Stimulated activated CD8-positive, alpha-beta memory T cell treated with anti-CD3 and anti-CD28 coated beads, Interleukin-4, amount 100 ng/mL, for 4 hours (primary cell): Measurements from ENCODE around the gene SFXN5.

Source experiments
- DNase-seq, 2 donors: peaks; one replicate each; pipeline ENCODE4 v3.0.0-alpha.2; 2020; ENCODE audit warnings: low read depth in 2 of 2, low spot score in 1 of 2

The SFXN5 gene

DNA sequence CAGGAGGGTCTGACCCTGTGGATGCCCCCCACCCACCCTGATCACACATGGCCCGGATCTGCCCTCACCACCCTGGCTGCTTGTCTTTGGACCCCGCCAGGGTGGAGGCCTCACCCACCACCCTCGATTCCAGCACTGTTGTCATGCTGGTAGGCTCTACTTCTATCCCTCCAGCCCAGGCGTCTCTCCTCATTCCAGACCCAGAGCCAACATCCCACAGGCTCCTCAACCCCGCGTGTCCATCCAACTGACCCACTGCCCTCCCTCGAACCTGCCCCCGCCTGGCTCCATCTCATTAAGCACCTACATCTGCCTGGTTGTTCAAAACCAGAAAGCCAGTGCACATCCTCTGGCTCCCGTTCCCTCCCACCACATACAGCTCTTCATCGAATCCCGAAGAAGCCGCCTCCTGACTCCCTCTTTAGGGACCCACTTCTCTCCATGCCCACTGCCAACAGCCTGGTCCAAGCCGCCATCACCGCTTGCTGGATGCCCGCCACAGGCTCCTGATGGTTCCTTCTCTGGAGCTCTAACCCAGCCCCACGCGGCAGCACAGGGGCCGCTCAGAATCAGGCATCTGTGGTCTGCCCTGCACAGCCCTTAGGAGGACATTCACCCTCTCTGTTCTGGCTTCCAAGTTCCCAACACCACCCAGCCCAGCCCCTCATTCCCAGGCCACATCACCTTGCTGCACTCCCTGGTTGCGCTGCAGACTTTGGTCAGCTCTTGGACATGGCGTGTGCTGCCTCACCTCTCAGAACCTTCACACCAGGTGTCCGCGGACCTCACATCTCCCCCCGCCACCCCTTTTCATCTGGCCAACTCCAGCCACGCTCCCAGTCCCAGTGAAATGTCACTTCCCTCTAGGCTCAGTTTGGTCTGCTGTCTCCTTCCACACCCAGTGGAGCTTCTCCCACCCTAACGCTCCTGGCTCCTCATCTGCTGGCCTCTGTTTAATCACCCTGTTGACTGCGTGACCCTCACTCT lies 111.2 kb downstream of the SFXN5 start:
- no peak for DNase-seq

DNA sequence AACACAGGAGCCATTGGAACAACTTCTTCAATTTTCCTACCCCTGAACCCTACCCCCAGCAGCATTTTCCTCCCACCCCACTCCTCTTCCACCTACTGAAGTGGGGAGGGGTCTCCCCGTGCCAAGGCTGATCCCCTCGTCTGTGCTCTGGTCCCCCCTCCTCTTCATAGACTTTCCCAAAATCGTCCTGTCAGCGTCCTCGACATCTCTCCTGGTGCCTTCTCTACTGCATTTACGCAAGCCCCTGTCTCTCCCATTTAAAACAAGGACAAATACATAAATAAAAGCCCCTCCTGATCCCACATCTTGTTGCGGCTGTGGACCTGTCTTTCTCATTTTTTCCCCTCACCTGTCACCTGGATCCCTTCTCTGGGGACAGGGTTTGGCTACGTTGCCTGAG lies 112.0 kb downstream of the SFXN5 start:
- DNase-seq = no peak

- no peak for DNase-seq
Measured at GRCh38 chr2:72958542-72959385, 112.7 kb downstream of the SFXN5 start.

GRCh38 chr2:72956936-72957335 lies 114.6 kb downstream of the SFXN5 start:
- DNase-seq = no peak

GRCh38 chr2:72956050-72956395 lies 115.5 kb downstream of the SFXN5 start:
- DNase-seq = no peak

DNA sequence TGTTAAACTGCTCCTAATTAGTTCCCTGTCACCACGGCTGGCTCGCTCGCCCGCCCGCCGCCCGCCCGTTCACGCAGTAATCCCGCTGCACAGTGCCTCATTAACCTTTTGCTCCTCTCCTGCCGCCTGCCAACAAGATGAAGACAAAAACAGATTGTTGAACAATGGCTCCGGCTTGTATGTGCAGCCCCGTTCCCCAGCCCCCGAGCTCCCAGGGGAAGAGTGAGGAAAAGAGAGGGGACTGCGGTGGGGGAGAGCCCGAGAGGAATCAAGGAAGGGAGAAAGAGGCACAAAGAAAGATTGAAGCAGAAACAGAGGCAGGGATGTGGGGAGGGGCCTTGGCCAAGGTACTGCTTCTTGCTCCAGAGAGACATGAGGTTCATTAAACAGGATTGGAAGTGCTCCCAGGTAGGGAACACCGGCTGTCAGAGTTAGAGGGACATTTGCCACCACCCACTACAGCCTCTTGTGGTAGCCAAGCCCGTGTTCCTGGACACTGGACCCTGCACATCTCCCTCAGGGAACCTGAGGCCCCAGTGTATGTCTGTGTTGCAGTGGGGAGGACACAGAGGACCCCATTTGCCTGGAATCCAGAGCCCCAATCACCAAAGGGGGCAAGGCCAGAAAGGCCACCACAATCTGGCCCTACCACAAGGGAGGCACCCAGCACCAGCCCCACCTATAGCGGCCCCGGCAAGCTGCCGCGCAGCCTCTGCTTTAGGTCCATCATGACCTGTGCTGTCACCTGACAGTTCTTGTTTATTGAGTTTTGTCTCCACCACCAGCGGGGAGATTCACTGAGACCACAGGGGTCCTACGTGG lies 116.1 kb downstream of the SFXN5 start:
- DNase-seq = no peak

- DNase-seq = no peak
Measured at GRCh38 chr2:72954376-72955227, 116.9 kb downstream of the SFXN5 start.

- DNase-seq = no peak
Measured at GRCh38 chr2:72953976-72954375, 117.5 kb downstream of the SFXN5 start.

GRCh38 chr2:72953528-72953927 lies 118.0 kb downstream of the SFXN5 start:
- DNase-seq = no peak

GRCh38 chr2:72952961-72953360 lies 118.6 kb downstream of the SFXN5 start:
- no peak for DNase-seq

DNA sequence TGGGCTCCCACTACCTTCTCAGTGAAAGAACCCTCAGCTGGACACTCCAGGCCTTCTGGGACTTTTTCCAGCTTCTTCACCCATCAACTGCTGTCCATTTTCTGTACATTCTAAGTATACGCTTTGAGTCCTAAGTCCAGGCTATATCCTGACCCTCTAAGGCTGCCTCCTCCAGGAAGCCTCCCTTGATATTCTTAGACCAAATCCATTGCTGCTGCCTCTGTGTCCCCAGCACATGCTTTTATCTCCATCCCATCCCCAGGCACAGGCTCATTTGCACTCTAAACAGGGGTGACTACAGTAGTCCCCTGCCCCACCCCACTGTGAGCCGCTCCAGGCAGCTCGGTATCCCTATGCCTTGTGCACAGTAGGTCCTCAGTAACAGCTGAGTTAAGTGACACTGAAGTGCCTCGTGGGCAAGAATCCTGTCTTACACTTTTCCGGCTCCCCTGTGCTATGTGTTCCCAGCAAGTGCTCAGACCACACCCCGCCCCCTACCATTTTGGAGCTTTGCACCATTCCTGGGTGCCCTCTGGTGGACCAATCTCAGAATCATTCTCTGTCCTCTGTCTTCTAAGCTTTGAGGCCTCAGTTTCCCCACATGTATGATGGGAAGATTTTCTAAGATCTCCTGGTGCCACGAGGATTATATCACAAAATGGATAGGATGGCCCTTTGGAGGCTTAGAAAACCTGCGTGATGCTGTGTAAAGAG lies 119.2 kb downstream of the SFXN5 start:
- DNase-seq = no peak

DNA sequence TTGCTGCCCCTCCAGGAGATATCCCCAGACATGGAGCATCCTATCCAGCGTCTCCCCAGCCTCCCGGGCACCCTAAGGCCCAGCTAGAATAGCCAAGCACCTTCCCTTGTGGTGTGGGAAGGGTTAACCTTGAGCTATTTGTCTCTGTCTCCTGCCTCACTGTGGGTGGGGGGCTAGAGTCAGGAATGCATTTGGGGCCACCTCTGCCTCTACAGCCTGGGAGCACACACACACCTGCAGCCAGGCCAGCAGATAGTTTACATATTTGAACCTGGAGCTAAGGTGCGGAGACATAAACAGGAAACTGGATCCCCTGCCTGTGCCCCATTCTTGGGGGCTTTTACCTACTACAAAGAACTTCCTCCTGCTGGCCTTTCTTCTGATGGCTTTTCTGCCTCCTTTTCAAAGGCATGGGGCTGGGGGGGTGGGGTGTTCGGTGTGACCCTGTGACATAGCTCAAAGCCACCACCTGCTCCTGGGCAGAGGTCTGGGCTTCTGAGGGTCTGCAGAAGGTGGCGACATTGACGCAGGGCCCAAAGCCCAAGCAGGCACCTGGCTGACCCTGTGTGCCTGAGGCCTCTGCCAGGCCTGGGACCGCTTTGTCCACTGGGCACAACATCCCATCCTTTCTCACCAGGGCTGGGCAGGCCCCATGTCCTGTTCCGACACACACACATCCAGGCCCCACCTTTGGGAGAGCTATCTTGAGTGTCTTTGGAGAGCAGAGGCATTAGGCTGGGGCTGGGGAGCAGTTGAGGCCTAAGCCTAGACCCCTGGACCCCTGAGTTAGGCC lies 120.0 kb downstream of the SFXN5 start:
- no peak for DNase-seq

GRCh38 chr2:72950558-72951255 lies 120.8 kb downstream of the SFXN5 start:
- no peak for DNase-seq

DNA sequence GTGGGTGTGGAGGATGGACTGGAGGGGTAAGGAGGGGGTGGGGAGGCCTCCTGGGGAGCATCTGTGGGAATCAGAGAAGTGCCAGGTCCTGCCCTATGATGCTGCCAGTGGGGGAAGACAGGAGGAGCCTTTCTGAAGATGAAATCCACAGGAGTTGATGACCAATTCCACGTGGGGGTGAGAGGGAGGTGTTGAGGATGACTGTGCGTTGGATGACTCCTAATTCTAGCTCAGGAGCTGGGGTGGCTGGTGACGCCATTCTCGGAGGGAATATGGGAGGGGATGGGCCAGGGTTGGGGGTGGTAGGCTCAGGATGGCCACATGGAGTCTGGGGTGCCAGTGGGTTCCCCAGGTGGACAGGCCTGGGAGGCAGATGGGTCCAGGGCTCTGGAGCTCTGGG lies 121.9 kb downstream of the SFXN5 start:
- no peak for DNase-seq

GRCh38 chr2:72949045-72949444 lies 122.5 kb downstream of the SFXN5 start:
- DNase-seq = no peak

DNA sequence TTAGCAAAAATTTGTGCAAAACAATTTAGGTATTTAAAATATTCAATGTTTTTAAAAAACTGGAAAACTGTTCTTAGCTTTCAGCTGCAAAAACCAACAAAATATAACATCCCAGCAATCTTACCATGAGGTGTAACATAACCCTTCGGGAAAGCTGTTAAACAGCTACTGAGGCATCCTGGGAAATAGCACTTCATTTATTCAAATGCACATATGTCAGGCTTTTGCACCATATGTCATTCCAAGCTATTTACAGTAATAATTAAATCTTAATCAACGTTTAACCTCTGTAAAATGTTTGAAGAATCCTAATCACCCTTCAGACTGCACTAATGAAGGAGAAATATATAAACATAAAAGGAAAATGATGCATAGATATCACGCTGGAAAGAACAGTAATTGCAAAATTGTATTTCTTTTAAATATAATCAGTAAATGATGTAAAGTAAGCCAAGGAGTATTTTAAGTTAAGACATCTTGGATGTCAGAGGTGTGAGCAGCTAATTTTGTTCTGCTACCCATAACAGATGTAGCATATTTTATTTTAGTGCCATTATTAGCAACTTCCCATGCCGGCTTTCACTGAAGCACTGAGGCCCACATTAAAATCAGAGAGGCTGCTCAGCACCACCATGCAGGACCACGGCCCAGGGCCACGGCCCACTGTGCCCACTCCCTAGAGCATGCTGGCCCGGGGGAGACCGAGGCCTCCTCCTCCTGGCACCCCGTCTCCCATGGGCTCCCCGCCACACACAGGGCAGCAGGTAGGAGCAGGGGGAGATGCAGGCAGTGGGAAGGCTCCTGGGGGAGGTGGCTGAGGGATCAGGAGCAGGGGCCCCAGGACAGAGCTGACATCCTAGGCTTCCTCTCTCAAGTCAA lies 123.3 kb downstream of the SFXN5 start:
- no peak for DNase-seq

DNA sequence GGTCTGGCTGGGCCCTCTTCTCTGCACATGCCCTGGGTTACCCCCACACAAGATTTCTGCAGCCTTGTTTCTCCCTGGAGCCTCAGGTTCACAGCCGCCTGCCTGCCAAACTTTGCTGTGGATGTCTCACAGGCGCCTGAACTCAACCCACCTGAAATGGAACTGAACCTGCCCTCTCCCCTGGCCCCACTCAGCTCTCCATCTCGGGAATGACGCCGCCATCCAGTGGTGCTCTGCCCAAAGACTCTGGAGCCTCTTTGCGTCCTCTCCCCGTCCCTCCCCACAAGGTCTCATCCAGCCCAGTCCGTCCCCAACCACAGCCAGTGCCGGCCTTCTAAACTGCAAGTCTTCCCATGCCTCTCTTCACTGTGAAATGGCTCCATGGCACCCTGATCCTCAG lies 125.0 kb downstream of the SFXN5 start:
- DNase-seq = no peak
